ENCODE results near the gene IER3. TPM values are rescaled to one million over a fixed set of nuclear protein-coding genes. Genes with fewer than 3 reads are reported as not detected.
A peak's percentile ranks its signal among the peaks of the same experiment; 100 is the strongest.

Gene IER3
- total and polyA plus RNA-seq, 2 of the 13 experiments (the other 11 are each of a cell fraction or from before 2014, with no cell fraction given): 51.1 to 131 TPM

DNA sequence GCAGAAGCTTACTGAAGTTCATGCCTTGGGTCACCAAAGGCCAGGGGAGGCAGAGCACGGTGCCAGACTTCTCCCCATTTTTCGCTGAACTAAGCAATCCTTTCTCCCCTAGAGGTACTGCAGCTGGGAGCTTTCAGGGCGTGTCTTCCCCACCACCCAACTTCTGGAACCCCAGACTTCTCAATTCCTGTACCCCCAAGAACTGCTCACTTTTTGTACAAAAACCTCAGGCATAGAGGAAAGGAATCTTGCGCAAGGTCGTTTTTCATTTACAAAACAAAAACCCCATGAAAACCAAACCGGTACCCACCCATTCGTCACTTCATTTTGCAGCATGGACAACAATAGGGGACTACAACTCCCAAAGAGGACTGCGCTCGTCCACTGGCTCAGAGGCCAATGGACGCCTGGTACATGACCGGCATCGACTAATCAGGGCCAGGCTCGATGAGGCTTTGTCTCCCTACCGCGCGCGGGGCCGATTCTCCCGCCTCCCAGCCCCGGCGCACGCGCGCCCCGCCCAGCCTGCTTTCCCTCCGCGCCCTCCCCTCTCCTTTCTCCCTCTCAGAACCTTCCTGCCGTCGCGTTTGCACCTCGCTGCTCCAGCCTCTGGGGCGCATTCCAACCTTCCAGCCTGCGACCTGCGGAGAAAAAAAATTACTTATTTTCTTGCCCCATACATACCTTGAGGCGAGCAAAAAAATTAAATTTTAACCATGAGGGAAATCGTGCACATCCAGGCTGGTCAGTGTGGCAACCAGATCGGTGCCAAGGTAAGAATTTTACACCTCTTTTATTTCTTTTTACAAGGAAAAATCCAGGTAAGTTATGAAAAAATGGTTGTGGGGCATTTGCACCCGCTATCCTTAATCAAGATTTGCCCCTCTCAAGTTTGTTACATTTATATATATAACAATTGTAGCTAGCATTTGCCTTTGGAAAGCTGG is 24.3 kb downstream of the IER3 start, which contains the start of gene TUBB (continued):
- TF ChIP-seq ZNF816 (CRISPR knock-in tag; IDR thresholded peaks at IDR 0.05; ENCODE audit: borderline replicate concordance): no peak
- TF ChIP-seq ZNF253 (CRISPR knock-in tag; IDR thresholded peaks at IDR 0.05; ENCODE audit: borderline replicate concordance): no peak
- TF ChIP-seq, protein P1, sequence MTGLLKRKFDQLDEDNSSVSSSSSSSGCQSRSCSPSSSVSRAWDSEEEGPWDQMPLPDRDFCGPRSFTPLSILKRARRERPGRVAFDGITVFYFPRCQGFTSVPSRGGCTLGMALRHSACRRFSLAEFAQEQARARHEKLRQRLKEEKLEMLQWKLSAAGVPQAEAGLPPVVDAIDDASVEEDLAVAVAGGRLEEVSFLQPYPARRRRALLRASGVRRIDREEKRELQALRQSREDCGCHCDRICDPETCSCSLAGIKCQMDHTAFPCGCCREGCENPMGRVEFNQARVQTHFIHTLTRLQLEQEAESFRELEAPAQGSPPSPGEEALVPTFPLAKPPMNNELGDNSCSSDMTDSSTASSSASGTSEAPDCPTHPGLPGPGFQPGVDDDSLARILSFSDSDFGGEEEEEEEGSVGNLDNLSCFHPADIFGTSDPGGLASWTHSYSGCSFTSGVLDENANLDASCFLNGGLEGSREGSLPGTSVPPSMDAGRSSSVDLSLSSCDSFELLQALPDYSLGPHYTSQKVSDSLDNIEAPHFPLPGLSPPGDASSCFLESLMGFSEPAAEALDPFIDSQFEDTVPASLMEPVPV (CRISPR knock-in tag; IDR thresholded peaks at IDR 0.05): peak; percentile 74; the same call in 1 of the 2 replicates
- no peak for TF ChIP-seq ATAD3A (CRISPR knock-in tag; IDR thresholded peaks at IDR 0.05)
- peak; percentile 13 for TF ChIP-seq SKI (IDR thresholded peaks at IDR 0.05; ENCODE audit: partially characterized antibody)
- TF ChIP-seq ZNF782 (CRISPR knock-in tag; IDR thresholded peaks at IDR 0.05; ENCODE audit: borderline replicate concordance): no peak
- no peak for TF ChIP-seq NR1H2 (CRISPR knock-in tag; IDR thresholded peaks at IDR 0.05; ENCODE audit: borderline replicate concordance, low read depth)
- TF ChIP-seq NFAT5 (CRISPR knock-in tag; IDR thresholded peaks at IDR 0.05): no peak
- TF ChIP-seq ZNF460 (CRISPR knock-in tag; IDR thresholded peaks at IDR 0.05; ENCODE audit: borderline replicate concordance): no peak
- no peak for TF ChIP-seq ZNF367 (CRISPR knock-in tag; IDR thresholded peaks at IDR 0.05; ENCODE audit: borderline replicate concordance)
- peak; percentile 73 for TF ChIP-seq XRCC5 (optimal IDR thresholded peaks at IDR 0.05; ENCODE audit: low read length)
- TF ChIP-seq EHMT2 (IDR thresholded peaks at IDR 0.05; ENCODE audit: borderline replicate concordance, low read depth, low read length): no peak; the same call in 1 of the 2 replicates
- 0 out of 2 replicates have a peak, but pooled peaks have one; percentile 10 for TF ChIP-seq FOXA3 (CRISPR knock-in tag; IDR thresholded peaks at IDR 0.05)
- TF ChIP-seq, protein P2, sequence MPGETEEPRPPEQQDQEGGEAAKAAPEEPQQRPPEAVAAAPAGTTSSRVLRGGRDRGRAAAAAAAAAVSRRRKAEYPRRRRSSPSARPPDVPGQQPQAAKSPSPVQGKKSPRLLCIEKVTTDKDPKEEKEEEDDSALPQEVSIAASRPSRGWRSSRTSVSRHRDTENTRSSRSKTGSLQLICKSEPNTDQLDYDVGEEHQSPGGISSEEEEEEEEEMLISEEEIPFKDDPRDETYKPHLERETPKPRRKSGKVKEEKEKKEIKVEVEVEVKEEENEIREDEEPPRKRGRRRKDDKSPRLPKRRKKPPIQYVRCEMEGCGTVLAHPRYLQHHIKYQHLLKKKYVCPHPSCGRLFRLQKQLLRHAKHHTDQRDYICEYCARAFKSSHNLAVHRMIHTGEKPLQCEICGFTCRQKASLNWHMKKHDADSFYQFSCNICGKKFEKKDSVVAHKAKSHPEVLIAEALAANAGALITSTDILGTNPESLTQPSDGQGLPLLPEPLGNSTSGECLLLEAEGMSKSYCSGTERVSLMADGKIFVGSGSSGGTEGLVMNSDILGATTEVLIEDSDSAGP (CRISPR knock-in tag; IDR thresholded peaks at IDR 0.05; ENCODE audit: borderline replicate concordance): peak; percentile 77; the same call in 1 of the 2 replicates
- TF ChIP-seq ARID3A (IDR thresholded peaks at IDR 0.05; ENCODE audit: low read depth, low read length): 0 out of 2 replicates have a peak, but pooled peaks have one; percentile 37
- no peak for TF ChIP-seq STAT5B (CRISPR knock-in tag; IDR thresholded peaks at IDR 0.05)
